ENCODE measurements around the gene CDKAL1.
"Not testable (repeated sequence)": the region's sequence is repeated elsewhere in the genome, so short reads cannot be mapped to it uniquely, and the experiment has no call there.

Gene CDKAL1

GRCh38 chr6:20800229-20800628, 266.0 kb downstream of the CDKAL1 start:
- DNase-seq (ENCODE audit: low read depth): no peak

GRCh38 chr6:20800653-20801052, 266.4 kb downstream of the CDKAL1 start:
- DNase-seq (ENCODE audit: low read depth): no peak

- DNase-seq (ENCODE audit: low read depth): no peak
These were observed 267.3 kb downstream of the CDKAL1 start for GRCh38 chr6:20801595-20801994.

GRCh38 chr6:20802596-20802995, 268.3 kb downstream of the CDKAL1 start:
- no peak for DNase-seq (ENCODE audit: low read depth)

GRCh38 chr6:20805021-20805420, 270.8 kb downstream of the CDKAL1 start:
- DNase-seq (ENCODE audit: low read depth): no peak

DNA sequence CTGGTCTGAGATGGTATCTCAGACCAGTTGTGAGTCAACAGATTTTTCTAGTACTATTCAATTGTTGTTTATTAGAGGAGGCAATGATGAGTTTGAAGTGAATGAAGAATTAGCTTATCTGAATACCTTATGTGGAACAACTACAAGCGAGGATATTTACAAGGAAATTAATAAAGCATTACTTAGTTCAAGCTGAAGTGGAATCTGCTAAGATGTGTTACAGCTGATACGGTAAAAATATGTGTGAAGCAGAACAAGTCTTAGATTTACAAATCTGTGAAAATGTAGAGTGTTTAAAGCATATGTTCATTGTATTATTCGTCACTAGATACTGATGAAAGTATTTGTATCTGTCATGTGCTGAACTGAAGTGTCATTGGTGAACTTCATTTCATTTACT, 272.4 kb downstream of the CDKAL1 start:
- no peak for DNase-seq (ENCODE audit: low read depth)

- no peak for DNase-seq (ENCODE audit: low read depth)
These were observed 274.2 kb downstream of the CDKAL1 start for GRCh38 chr6:20808439-20808838.

GRCh38 chr6:20808924-20809323, 274.7 kb downstream of the CDKAL1 start:
- no peak for DNase-seq (ENCODE audit: low read depth)

GRCh38 chr6:20810727-20811108, 276.5 kb downstream of the CDKAL1 start:
- DNase-seq (ENCODE audit: low read depth): no peak

DNA sequence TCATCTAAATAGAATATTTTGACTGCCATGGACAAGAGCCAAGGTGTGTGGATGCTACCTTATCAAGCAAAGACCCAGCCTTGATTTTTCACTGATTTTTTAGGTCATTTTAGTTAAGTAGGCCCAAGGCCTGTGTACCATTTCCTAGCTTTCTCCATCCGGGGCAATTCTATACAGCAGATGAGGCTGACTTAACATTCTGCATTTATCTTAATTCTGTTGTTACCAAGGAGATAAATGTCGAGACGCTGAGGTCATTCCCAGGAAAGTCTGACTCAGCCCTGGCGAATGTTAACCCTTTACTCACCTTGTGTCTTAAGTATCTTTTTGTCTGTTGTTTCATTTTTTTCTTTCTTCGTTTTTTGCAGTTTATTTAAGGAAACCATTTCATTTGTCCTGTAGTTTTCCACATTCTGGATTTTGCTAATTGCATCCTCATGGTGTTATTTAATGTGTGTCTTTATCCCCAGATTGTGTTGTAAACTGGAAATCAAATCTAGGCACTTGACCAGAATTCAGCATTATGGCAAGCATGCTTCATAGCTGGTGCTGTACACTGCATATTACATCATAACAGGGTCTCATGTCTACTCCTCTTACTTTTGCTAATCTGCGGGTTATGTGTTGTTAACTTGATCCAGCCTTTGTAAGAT, 277.0 kb downstream of the CDKAL1 start:
- DNase-seq (ENCODE audit: low read depth): no peak

- DNase-seq (ENCODE audit: low read depth): no peak
These were observed 278.5 kb downstream of the CDKAL1 start for GRCh38 chr6:20812776-20813175.

DNA sequence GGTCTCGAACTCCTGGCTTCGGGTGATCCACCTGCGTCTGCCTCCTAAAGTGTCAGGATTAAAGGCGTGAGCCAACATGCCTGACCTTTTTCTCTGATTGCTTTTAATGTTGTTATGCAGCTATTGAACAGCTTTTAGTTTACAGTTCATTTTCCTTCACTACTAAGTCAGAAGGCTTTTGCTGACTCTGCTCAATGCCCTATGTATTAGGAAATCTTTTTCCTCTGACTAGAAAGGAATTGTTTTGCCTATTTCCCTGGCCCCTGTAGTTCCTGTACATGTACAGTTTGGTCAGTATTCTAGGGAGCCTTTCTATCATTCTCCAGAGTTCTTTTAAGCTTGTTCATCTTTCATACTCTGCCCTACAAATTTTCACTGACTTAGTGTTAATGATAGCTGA, 280.2 kb downstream of the CDKAL1 start:
- DNase-seq (ENCODE audit: low read depth): no peak

DNA sequence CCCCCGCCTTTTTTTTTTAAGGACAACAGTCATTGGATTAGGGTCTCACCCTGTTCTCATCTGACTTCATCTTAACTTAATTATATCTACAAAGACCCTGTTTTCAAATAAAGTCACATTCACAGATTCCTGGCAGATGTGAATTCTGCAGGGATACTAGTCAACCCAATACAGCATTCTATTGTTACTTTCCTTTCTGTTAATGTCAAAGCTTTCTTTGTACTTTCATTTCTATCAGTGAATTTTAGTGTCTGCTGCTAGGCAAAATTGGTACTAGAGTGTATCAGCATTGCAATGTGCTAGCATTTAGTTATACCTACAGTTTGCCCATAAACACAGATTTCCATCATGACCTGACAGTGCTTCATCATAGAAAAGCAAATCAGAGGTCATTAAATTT, 281.9 kb downstream of the CDKAL1 start:
- no peak for DNase-seq (ENCODE audit: low read depth)

GRCh38 chr6:20817806-20818320, 283.6 kb downstream of the CDKAL1 start:
- DNase-seq (ENCODE audit: low read depth): no peak

- DNase-seq (ENCODE audit: low read depth): no peak
These were observed 285.6 kb downstream of the CDKAL1 start for GRCh38 chr6:20819774-20820400.

GRCh38 chr6:20826378-20826777, 292.1 kb downstream of the CDKAL1 start:
- DNase-seq (ENCODE audit: low read depth): no peak

DNA sequence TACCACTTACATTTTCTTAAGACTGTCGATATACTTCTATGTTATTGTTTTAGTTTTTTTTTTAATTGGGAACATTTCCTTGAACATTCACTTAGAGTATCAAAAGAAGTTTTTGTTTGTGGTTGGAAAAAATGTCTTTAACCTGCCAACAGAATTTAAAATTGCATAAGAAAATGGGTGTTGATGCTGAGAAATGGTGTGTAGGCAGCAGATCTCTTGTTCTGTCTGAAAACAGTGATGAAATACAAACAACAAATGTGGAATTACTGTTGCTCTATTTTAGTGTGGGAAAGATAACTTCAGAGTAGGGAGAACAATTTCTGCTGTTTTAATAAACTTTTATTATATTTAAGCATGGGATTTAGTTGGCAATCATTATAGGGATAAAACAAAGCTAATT, 293.5 kb downstream of the CDKAL1 start:
- DNase-seq (ENCODE audit: low read depth): no peak

- no peak for DNase-seq (ENCODE audit: low read depth)
These were observed 296.3 kb downstream of the CDKAL1 start for GRCh38 chr6:20830576-20830975.

- not testable (repeated sequence) for DNase-seq (ENCODE audit: low read depth)
These were observed 297.0 kb downstream of the CDKAL1 start for GRCh38 chr6:20831251-20831650.

- no peak for DNase-seq (ENCODE audit: low read depth)
These were observed 299.7 kb downstream of the CDKAL1 start for GRCh38 chr6:20833881-20834515.

GRCh38 chr6:20835315-20836010, 301.2 kb downstream of the CDKAL1 start:
- no peak for DNase-seq (ENCODE audit: low read depth)

- DNase-seq (ENCODE audit: low read depth): no peak
These were observed 302.9 kb downstream of the CDKAL1 start for GRCh38 chr6:20837189-20837588.

DNA sequence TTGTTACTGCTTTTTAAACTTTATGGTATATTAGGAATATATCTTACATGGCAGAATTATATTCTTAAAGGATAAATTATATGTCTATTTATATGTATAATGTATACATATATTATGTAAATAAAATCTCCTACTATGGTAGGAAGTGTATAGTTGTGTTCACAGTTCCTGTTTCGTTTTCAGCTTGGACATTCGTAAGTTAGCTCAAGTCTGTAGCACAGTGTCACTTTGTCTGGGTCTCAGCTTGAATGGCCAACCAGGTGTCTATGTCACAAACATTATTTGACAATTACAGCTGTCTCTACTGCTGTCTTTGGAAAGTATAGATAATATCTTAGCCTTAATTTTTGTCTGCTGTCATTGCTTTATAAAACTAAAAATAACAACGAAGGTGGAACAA, 303.9 kb downstream of the CDKAL1 start:
- no peak for DNase-seq (ENCODE audit: low read depth)
